ENCODE results near the gene SLC9A2.

Gene SLC9A2

DNA sequence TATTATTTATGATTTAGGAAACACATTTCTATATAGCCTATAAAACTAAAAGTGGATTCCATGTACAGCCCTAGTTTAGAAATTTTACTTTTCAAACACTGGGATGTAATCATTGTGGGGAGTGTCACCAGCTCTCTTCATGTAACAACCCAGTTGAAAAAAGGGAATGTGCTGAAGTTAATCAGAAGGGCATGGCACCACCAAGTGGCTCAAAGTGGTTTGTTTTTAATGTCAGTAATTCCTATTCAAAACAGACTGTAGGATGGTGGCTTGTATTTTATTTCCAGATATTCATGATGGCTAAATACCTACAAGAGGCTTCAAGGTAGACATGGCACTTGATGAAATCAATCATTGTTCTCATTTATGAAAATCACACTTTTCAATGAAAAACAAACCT is 84.4 kb downstream of the SLC9A2 start:
- H3K4me3 ChIP-seq (ENCODE audit: low read depth, low read length) = no peak overlapping the region
- TF ChIP-seq, protein P1, sequence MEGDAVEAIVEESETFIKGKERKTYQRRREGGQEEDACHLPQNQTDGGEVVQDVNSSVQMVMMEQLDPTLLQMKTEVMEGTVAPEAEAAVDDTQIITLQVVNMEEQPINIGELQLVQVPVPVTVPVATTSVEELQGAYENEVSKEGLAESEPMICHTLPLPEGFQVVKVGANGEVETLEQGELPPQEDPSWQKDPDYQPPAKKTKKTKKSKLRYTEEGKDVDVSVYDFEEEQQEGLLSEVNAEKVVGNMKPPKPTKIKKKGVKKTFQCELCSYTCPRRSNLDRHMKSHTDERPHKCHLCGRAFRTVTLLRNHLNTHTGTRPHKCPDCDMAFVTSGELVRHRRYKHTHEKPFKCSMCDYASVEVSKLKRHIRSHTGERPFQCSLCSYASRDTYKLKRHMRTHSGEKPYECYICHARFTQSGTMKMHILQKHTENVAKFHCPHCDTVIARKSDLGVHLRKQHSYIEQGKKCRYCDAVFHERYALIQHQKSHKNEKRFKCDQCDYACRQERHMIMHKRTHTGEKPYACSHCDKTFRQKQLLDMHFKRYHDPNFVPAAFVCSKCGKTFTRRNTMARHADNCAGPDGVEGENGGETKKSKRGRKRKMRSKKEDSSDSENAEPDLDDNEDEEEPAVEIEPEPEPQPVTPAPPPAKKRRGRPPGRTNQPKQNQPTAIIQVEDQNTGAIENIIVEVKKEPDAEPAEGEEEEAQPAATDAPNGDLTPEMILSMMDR (conservative IDR thresholded peaks at IDR 0.05; ENCODE audit: low read depth, low read length) = peak; percentile 54
- peak; percentile 61 for DNase-seq (ENCODE audit: low read depth)

DNA sequence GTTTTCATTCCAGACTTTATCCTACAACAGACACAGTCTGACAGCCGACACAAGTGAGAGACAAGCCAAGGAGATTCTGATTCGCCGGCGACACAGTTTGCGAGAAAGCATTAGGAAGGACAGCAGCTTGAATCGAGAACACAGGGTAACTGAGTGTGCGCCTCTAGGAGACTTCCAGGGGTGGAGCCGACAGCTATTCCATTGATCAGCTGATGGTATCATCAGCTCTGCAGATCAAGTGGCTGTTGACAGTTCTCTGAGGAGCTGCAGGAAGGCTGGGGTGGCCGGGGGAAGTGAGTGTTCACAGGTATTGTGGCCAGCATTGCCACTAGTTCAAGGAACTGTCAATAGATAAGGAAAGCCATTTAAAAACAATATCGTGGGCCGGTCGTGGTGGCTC is 85.2 kb downstream of the SLC9A2 start:
- TF ChIP-seq, protein P1 (conservative IDR thresholded peaks at IDR 0.05; ENCODE audit: low read depth, low read length) = no peak
- no peak overlapping the region for H3K4me3 ChIP-seq (ENCODE audit: low read depth, low read length)
- DNase-seq (ENCODE audit: low read depth) = no peak

DNA sequence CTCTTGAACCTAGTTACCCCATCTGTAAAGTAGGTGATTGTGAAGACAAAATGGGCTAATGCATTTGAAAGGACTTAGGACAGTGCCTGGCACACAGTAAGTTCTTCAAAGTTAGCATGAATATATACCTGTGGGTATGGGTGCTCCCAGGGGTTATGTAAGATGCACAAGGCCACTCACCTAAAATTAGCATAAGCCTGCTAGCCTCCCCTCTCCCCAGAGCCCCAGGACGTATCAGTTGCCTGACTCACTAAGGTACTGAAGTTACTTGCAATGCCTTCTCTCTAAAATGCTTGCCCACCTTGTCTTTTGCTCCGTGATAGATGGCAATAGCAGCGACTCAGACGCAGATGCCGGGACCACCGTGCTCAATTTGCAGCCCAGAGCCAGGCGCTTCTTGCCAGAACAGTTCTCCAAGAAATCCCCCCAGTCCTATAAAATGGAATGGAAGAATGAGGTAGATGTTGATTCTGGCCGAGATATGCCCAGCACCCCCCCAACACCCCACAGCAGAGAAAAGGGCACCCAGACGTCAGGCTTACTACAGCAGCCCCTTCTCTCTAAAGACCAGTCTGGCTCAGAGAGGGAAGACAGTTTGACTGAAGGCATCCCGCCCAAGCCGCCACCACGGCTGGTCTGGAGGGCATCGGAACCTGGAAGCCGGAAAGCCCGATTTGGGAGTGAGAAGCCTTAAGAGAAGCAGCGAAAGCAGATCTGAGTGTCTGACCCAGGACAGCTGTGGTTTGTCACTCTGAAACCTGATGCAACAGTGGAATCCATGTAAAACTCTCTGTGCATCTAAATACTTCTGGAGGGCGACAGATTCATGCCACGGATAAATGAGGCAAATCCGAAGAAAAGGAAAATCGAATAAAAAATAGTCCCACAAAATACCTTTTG is 88.7 kb downstream of the SLC9A2 start:
- no peak for DNase-seq (ENCODE audit: low read depth)
- TF ChIP-seq, protein P1 (conservative IDR thresholded peaks at IDR 0.05; ENCODE audit: low read depth, low read length) = no peak

DNA sequence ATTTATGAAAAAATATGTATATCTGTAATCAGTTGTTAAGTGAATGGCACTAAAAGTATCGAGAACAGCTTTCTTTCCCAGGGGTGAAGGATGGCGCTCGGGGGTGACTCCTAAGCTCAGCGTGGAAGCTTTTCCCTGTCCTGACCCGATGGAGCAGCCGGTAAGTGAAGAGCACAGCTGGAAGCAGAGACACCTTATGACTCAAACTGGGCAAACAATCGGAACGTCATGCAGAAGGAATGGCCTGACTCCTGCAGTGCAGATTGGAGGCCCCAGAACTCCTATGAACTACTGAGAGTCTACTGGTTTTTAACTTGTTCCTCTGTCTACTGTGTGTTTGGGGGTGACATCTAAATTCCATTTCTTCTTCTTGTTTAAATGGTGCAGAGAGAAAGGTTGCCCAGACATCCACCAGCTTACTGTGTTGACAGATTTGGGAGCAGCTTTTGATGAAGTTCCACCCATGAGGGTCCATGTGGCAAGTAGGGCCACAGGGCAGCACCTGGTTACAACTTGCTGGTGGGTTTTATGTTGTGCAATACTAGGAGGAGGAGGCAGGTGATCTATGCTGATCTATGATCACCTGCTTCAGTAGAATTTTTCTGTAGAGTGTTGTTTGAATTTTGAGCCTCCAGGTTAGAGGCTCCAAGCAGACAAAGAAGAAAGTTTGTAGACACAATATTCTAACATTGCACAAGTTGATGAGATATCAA is 89.7 kb downstream of the SLC9A2 start:
- TF ChIP-seq, protein P1 (conservative IDR thresholded peaks at IDR 0.05; ENCODE audit: low read depth, low read length) = no peak
- peak; percentile 83 for DNase-seq (ENCODE audit: low read depth)
- no peak overlapping the region for H3K4me3 ChIP-seq (ENCODE audit: low read depth, low read length)

More for the DNA sequence above, 88.7 kb downstream of the SLC9A2 start:
- H3K4me3 ChIP-seq (ENCODE audit: low read depth, low read length) = no peak overlapping the region

DNA sequence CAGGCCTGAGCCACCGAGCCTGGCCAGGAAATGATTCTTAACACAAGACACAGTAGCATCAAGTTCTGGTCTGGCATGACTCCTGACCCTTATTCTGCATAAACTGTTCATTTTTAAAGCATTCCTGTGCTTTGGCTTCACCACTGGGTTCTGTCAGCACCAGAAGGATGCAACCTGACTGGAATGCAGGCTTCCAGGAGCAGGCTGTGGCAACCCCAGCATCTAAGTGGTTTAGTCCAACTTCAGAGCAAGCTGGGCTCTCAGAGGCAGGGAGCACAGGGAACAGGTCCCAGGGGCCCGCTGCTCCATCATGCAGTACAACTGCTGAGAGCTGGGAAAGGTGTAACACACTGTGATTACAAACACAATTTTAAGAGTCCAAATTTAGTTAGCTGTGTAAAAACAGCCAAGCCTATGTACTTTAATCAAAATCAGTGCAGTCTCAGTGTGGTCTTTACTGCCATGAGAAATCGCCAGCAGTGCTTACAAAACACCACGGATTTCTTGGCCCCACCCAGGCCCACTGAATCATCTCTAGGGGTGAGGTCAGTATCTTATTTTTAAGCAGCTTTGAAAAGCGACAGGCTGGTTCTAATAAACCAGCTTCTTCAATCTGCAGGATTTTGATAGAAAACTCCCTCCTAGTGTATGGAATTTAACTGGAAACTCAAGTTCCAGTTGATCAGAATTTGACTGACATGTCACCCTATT is 98.1 kb downstream of the SLC9A2 start:
- TF ChIP-seq, protein P1 (conservative IDR thresholded peaks at IDR 0.05; ENCODE audit: low read depth, low read length) = no peak
- peak; percentile 56 for DNase-seq (ENCODE audit: low read depth)
- H3K4me3 ChIP-seq (ENCODE audit: low read depth, low read length) = no peak overlapping the region

DNA sequence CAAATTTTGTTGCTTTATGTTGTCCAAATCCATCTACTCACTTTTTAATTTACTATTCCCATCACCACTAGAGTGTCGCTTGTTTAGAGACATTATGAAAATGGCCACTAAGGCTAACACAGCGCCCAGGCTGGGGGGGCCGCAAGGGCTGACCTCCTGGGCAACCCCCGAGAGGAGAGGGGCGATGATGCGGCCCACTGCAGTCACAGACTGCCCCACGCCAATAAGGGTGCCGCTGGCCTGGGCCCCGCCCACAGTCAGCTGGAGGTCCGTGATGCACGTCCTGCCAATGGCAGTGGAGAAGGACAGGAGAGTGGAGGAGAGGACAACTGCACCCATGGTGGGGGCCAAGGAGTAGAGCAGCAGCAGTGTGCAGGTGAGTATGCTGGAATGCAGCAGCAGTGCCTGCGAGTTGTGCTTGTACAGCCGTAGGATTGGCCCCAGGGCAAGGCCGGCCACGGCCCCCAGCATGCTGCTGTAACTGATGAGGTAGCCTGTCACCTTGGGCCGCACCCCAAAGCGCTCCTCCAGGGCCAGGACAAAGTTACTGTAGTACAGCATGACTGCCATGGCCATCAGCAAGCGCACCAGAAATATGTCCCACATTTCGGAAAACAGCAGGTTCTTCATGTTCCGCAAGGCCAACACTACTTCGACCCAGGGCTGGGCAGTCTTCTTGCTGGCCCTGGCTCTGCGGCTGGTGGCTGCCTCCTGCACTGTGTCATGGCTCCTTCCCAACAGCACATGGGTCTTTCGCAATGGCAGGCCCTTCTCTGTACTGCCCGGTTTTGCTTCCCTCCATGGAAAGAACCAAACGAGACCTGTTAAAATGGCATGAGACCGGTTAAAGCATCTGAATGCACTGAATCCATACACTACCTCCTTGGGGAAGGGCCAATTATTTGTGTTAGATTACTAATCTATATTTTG is 99.3 kb downstream of the SLC9A2 start:
- no peak overlapping the region for H3K4me3 ChIP-seq (ENCODE audit: low read depth, low read length)
- no peak for DNase-seq (ENCODE audit: low read depth)
- TF ChIP-seq, protein P1 (conservative IDR thresholded peaks at IDR 0.05; ENCODE audit: low read depth, low read length) = no peak
